NCI-H2171 (cell line): ENCODE measurements around the gene ACO2.

Source experiments
- DNase-seq: peaks from one replicate; lab custom pipeline; 2025; lab: John Stamatoyannopoulos, UW

The ACO2 gene

DNA sequence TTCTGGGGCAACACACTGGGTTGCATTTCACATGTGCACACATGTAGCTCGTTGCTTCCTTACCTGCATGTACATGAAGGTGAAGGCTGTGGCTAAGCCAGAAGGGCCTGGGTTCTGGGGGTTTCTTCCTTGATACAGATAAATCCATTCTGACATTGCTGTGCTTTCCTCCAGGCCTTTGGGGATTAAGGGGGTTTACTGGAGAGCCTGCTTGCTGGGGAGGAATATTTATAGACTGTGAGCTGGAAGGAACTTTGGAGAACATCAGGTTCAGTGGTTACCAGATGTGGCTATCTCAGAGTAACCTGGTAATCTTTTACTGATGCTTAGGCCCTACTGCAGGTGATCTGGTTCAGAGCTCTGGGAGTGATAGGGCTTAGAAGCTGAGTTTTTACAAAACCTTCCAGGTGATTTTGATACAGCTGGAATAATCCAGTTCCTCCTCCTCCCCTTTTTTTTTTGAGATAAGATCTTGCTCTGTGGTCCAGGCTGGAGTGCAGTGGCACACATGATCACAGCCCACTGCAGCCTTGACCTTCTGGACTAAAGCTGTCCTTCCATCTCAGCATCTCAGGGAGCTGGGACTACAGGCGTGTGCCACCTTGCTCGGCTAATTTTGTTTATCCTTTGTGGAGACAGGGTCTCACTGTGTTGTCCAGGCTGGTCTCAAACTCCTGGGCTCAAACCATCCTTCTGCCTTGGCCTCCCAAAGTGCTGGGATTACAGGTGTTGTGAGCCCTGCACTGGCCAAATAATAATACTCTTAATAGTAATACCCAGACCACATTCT, 19.9 kb downstream of the ACO2 start:
- DNase-seq = no peak

DNA sequence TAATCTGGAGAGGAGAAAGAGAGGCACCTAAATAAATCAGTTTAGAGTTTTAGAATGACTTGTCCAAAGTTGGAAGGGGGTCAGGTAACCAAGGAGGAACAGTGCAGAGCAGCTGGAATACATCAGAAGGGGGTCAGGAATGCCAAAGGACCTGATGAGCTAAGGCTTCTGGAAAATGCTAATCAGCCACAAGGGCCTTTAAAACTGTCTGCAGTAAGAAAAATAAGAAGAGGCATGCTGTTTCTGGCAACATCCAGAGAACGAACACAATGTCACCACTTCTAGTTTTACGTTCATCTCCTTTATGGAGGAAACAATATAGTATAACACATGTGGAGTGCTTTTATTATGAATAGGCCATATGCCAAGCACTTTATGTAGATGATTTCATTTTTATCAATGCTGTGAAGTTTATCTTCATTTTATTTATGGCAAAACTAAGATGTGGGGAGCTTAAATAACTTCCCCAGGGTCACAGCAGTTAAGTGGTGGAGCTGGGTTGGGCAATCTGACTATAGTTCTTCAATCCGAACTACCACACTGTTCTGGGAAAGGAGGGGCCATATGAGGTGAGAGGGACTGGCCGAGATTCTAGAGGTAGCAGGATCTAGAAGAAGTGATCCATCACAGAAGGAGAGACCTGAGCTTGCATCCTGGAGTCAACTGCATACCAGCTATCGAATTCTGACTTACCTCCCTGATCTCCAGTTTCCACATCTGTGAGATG, 22.6 kb downstream of the ACO2 start:
- no peak for DNase-seq

DNA sequence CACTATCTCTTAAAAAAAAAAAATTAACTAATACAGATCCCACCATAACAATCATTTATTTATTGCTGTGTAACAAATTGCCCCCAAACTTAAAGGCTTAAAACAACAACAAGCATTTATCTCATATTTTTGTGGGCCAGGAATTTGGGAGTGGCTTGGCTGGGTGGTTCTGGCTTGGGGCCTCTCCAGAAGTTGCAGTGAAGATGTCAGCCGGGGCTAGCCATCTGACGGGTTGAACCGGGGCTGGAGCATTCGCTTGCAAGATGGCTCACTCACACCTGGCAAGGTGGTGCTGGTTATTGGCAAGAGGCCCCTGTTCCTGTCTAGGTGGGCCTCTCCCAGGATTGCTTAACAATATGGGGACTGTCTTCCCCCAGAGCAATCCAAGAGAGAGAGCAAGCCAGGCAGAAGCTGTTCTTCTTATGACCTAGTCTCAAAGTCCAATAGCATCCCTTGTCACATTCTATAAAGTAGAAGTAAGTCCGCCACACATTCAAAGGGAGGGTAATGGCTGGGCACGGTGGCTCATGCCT, 29.5 kb downstream of the ACO2 start:
- no peak for DNase-seq

DNA sequence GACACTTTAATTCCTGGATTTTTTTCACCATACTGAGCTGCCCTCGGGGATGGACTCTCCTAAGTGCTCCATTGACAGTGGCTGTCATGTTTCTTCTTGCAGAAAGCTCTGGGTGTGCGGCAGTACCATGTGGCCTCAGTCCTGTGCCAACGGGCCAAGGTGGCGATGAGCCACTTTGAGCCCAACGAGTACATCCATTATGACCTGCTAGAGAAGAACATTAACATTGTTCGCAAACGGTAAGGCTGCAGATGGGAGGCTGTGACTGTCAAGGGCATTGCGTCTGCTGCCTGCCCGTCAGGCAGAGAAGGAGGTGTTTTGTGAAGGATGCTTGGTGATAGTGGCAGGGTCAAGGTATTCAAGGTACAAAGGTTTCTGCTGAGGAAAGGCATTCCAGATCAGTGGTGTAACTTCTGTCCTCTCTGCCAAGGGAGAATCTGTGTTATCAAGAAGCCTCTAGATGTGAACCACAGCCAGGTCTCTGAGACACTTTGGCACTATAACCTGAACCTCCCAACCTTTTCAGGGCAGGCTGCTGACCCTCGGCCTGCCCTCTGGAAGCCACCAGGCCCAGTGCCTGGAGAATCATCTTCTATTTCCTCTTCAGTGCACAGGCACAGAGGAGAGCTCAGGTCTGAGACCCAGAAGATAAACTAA, 30.8 kb downstream of the ACO2 start:
- no peak for DNase-seq

DNA sequence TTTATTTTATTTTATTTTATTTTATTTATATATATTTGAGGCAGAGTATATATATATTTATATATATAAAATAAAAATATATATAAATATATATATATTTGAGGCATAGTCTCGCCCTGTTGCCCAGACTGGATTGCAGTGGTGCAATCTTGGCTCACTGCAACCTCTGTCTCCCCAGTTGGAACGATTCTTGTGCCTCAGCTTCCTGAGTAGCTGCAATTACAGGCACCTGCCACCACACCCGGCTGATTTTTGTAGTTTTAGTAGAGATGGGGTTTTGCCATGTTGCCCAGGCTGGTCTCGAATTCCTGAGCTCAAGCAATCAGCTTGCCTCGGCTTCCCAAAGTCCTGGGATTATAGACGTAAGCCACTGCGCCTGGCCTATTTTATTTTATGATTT, 31.4 kb downstream of the ACO2 start:
- no peak for DNase-seq

DNA sequence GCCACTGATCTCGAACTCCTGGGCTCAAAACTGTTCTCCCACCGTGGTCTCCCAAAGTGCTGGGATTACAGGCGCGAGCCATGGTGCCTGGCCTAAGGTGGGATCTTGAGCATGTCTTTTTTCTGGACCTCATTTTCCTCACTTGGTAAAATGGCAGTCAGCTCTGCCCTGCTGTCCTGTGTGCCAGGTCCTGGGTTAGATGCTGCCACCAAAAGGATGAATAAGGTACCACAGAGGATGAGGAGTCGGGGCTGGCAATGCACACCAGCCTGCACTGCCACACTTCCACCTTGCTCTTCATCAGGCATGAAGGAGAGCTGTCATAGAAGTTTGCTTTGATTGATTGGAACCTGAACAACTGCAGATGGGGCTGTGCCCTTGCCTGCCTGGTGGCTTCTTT, 32.3 kb downstream of the ACO2 start:
- no peak for DNase-seq

DNA sequence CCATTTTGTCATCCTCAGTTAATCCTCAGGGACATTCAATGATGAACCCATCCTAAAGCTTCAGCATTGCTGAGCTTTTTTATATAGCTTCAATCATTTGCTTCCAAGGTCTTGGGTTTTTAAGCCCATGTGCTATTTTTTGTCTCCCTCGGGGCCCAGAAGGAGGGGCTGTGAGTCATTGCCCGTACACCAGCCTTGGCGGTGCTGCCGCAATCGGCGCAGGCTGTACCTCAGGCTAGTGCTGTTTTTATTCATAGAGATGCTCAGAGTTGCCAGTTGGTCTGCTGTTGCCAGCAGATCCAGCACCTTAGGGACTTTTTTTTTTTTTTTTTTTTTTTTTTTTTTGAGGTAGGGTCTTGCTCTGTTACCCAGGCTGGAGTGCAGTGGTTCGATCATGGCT, 35.5 kb downstream of the ACO2 start:
- peak; percentile 43 for DNase-seq

DNA sequence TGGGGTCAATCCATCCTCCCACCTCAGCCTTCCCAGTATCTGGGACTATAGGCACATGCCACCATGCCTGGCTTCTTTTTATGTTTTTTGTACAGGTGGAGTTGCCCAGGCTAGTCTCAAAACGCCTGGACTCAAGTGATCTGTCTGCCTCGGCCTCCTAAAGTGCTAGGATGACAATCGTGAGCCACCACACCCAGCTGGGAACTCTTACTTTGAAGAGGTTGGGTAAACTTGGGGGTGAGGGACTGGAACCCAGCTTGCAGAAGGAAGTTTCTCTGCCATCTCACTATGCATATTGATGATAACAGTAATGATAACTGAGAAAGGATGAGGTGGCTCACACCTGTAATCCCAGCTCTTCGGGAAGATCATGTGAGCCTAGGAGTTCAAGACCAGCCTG, 35.9 kb downstream of the ACO2 start:
- no peak for DNase-seq

DNA sequence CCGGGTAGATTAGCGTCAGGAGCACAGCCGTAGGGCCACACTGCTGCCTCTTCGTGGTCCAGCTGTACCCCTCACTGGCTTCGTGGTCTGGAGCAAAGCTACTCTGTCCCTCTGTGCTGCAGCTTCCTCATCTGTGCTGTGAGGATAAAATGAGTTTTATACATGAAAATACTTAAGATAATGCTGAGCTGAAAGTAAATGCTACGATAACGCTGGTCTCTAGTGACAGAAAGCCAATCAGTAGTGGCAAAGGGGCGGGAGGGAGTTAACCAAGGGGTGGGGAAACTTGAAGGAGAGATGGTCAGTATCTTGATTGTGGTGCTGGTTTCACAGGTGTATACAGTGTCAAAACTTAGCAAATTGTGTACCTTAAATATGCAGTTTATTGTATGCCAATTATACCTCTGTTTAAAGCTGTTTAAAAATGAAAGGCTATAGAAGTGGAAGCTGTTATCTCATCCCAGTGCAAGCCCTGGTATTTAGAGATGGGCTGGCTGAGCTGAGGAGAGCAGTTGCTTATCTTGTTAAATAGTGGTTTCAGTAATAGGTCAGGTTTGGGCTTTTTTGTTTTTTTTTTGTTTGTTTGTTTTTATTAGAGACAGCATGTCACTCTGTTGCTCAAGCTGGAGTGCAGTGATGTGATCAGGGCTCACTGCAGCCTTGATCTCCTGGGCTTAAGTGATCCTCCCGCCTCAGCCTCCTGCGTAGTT, 36.7 kb downstream of the ACO2 start:
- DNase-seq = no peak

DNA sequence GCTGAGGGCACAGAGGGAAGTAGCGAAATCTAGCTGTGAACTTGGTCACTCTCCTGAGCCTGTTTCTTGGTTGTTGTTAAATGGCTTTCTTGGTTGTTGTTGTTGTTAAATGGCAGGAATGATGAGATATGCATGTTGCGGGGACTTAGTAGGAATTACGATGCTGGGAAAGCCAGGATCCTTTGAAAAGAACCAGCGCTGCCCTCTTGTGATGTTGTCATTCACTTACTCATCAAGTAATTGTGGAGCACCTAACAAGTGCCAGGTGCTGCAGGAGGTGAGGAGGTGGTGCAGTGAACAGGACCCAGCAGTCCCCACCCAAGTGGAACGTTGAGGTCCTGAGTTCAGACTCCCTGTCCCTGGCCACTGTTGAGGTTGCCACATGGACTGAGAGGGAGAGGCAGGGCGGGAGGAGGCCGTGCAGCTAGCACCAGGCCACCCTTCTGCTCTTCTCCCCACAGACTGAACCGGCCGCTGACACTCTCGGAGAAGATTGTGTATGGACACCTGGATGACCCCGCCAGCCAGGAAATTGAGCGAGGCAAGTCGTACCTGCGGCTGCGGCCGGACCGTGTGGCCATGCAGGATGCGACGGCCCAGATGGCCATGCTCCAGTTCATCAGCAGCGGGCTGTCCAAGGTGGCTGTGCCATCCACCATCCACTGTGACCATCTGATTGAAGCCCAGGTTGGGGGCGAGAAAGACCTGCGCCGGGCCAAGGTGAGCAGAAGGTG, 38.6 kb downstream of the ACO2 start:
- no peak for DNase-seq

DNA sequence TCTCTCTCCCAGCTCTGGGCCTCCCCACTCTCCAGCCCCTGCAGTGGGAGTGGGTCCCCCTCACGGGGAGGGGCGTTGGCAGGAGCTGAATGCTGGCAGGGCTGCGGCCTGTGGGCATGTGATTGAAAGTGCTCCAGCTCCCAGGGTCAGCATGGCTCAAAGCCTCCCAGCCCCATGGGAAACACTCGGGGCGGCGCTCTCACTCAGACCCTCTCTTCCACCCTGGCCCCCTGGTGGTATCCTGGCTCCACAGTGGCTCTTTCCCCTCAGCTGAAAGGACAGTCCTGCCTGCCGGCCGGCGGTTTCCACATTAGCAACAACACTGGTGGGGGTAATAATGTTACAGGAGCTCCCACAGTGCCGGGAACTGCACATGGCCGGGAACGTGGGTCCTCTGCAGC, 39.9 kb downstream of the ACO2 start:
- no peak for DNase-seq

DNA sequence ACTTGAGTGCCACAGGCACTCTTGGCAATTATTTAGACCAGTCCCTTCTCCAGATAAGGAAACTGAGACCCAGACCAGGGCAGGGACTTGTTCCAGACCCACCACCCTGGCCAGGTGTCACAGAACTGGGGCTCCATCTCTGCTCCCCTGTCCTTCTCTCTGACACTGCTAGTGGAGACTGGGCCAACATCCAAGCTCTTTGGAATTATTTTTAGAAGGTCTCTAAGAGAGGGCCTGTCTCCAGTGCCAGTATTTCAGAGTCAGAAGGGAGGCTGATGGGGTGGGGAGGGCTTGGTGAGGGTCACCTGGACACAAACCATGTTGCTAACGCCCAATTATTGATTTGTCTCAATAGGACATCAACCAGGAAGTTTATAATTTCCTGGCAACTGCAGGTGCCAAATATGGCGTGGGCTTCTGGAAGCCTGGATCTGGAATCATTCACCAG, 42.6 kb downstream of the ACO2 start:
- DNase-seq = no peak

DNA sequence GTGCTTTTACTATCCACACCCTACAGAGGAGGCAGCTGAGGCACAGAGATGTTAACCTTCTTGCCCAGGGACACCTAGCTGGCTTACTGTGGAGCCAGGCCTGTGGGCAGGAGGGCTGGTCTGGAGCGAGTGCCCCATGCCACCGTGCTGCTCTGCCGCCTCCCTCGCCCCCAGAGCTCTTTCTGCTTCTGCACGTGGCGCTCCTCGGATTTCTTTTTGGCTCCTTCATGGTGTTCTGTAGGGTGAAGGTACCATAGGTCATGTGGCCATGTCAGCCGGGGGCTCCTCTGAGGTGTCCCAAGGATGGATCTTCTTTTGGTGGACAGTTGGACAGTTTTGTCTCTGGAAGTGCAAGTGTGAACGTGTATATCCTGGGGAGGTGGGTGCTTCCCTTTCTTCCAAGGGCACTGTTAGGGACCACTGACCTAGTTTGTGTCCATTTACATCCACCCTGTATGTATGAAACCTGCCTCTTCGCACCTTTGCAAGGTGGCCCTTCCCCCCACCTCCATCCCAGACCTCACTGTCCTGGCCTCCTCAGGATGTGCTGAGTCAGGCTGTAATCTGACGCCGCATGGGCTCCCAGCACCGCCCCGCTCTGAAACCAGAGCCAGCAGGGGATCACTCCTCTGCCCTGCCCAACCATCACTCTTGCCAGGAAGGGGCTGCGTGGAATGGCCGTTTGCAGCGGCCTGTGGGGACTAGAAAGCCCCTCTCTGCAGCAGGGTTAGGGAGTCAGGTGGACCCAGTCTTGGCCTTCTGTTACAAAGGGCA, 43.7 kb downstream of the ACO2 start:
- peak; percentile 18 for DNase-seq

DNA sequence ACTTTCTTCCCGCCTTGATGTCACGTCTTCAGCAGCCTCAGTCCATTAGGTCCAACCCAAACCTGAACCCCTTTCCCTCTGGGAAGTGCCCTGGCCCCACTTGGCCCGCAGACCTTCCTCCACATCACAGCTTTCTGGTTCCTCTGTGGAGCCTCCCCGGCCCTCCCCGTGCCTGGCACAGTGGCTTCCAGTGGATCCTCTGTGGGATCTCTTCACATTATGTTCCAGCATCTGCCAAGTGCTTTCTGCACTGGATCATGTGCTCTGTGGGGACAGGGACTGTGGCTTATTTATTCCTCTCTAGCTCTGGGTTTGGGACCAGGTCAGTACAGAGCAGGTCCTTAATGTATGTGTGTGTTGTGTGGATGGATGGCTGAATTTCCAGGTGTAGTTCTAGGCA, 44.5 kb downstream of the ACO2 start:
- DNase-seq = no peak

DNA sequence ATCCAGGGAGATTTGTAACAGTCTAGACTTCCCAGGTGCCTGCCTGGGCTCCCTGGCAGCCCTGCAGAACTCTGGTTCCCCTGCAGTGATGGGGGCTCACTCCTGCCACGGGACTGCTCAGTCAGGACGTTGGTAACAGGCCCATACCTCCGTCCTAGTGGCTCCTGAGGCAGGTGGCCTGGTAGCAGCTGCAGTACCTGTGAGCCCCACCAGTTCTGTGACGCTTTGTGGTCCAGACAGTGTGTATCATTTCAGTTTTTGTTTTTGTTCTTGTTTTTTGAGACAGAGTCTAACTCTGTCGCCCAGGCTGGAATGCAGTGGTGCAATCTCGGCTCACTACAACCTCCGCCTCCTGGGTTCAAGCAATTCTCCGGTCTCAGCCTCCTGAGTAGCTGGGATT, 47.5 kb downstream of the ACO2 start:
- no peak for DNase-seq

DNA sequence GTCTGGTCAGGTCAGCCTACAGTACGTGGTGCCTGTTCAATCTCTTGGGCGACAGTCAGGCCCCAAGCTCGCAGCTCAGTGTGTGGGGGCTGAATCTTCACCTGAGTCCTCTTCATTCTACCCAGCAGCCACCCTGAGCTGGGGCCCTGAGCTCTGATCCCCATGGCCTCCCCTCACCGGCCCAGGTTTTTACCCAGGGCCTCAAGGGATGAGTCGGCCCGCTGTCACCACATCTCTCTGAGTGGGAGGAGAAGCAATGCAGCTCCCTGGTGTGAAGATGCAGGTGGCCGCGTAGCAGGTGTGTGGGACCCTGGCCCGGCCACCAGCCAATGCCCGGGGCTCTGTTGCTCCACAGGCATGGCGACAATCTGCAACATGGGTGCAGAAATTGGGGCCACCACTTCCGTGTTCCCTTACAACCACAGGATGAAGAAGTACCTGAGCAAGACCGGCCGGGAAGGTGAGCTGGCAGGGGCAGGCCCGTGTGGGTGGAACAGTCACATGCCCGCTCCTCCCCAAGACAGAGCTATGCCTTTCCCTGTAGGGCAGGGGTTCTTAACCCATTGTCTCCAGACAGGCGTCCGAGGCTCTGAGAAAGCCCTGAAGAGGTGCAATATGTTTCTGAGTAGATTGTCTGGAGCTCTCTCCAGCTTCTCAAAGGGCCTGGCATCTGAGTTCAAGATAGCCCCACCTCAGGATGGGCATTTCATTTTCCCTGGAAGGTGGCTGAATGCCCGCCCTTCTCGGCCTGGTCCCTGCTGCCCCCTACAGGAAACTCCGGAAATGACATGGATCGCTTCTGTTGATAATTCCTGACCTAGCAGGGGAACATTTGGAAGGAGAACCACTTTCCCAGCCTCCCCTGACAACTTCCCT, 48.5 kb downstream of the ACO2 start:
- DNase-seq = peak; percentile 35

DNA sequence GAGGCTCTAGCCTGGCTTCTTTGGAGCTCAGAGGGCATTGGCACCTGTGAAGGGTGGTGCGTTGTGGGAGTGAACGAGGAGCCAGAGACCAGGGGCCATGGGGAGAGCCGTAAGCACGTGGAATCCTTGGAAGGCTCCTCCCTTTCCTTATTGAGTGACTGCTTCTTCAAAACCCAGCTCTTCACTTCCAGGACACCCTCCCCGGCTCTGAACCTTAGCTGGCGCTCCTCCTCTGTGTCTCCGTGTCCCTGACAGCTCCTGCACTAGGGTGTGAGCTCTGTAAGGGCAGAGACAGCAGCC, 49.1 kb downstream of the ACO2 start:
- DNase-seq = no peak

DNA sequence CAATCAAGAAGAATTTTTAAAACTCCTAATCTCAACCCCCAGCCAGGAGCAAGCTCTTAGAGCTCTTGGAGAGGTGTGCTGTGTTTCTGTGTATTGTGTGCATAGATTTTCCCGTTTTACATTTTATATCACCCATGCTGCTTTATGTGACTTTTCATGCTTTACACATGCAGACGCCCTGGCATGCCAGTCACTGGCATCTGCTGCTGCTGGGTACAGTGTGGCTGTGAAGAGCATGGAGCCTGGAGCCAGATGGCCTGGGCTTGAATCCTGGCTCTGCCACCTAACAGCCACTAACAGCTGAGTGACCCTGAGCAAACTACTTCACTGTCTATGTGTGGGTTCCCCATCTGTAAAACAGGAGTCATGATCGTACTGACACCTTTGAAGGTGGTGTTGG, 52.2 kb downstream of the ACO2 start:
- DNase-seq = peak; percentile 23

DNA sequence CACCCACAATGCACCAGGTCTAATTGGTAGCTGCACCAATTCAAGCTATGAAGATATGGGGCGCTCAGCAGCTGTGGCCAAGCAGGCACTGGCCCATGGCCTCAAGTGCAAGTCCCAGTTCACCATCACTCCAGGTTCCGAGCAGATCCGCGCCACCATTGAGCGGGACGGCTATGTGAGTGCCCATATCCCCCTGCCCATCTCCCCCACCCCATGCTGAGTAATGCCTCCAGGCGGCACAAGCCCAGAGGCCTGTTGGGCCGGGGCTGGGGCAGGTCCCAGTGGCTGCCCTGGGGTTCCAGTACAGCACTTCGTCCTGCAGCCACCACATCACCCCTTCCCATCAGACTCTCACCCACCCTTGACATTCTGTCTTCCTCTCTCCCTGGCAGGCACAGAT, 53.9 kb downstream of the ACO2 start:
- no peak for DNase-seq
